ENCODE data around the gene HRH1. TPM values are rescaled to one million over a fixed set of nuclear protein-coding genes. Genes with fewer than 3 reads are reported as not detected.
"Not testable (repeated sequence)": the region's sequence is repeated elsewhere in the genome, so short reads cannot be mapped to it uniquely, and the experiment has no call there.

Gene HRH1
- polyA plus RNA-seq, 1 donor = 1.4 TPM

GRCh38 chr3:11128682-11129632 is 25.3 kb upstream of the HRH1 start:
- no CpG with 5 or more reads among the region's 8 CpGs for WGBS (ENCODE audit: insufficient coverage, low lambda C conversion rate)
- no peak for DNase-seq
- H3K36me3 ChIP-seq (ENCODE audit: control insufficient read depth, insufficient read depth, low read length) = no peaks in the 10 kb centered on the region
- H3K4me1 ChIP-seq (ENCODE audit: control insufficient read depth, insufficient read depth, low read length) = no peaks in the 10 kb centered on the region
- no peak overlapping the region for H3K27ac ChIP-seq (ENCODE audit: low read length)
- no peaks in the 10 kb centered on the region for H3K27me3 ChIP-seq (ENCODE audit: control insufficient read depth, insufficient read depth, low read length)
- no peaks in the 10 kb centered on the region for H3K9me3 ChIP-seq (ENCODE audit: control insufficient read depth, low read depth, low read length)
- H3K4me3 ChIP-seq (ENCODE audit: low read length) = no peak overlapping the region

- H3K4me3 ChIP-seq (ENCODE audit: low read length) = no peak overlapping the region
- H3K27ac ChIP-seq (ENCODE audit: low read length) = no peak overlapping the region
- WGBS (ENCODE audit: insufficient coverage, low lambda C conversion rate) = no CpG with 5 or more reads among the region's 7 CpGs
- no peaks in the 10 kb centered on the region for H3K27me3 ChIP-seq (ENCODE audit: control insufficient read depth, insufficient read depth, low read length)
- H3K9me3 ChIP-seq (ENCODE audit: control insufficient read depth, low read depth, low read length) = no peaks in the 10 kb centered on the region
- no peaks in the 10 kb centered on the region for H3K36me3 ChIP-seq (ENCODE audit: control insufficient read depth, insufficient read depth, low read length)
- DNase-seq = no peak
- H3K4me1 ChIP-seq (ENCODE audit: control insufficient read depth, insufficient read depth, low read length) = no peaks in the 10 kb centered on the region
These were observed 23.9 kb upstream of the HRH1 start for GRCh38 chr3:11130385-11130784.

GRCh38 chr3:11131371-11131770 is 22.9 kb upstream of the HRH1 start:
- H3K27me3 ChIP-seq (ENCODE audit: control insufficient read depth, insufficient read depth, low read length) = no peaks in the 10 kb centered on the region
- WGBS (ENCODE audit: insufficient coverage, low lambda C conversion rate) = no CpG with 5 or more reads among the region's 5 CpGs
- H3K27ac ChIP-seq (ENCODE audit: low read length) = no peak overlapping the region
- no peak overlapping the region for H3K4me3 ChIP-seq (ENCODE audit: low read length)
- H3K4me1 ChIP-seq (ENCODE audit: control insufficient read depth, insufficient read depth, low read length) = no peaks in the 10 kb centered on the region
- DNase-seq = no peak
- H3K9me3 ChIP-seq (ENCODE audit: control insufficient read depth, low read depth, low read length) = no peaks in the 10 kb centered on the region
- no peaks in the 10 kb centered on the region for H3K36me3 ChIP-seq (ENCODE audit: control insufficient read depth, insufficient read depth, low read length)

- H3K36me3 ChIP-seq (ENCODE audit: control insufficient read depth, insufficient read depth, low read length); DNase-seq; H3K4me1 ChIP-seq (ENCODE audit: control insufficient read depth, insufficient read depth, low read length); H3K9me3 ChIP-seq (ENCODE audit: control insufficient read depth, low read depth, low read length); H3K27me3 ChIP-seq (ENCODE audit: control insufficient read depth, insufficient read depth, low read length); H3K27ac ChIP-seq (ENCODE audit: low read length); H3K4me3 ChIP-seq (ENCODE audit: low read length): not testable (repeated sequence)
- no CpG with 5 or more reads among the region's 7 CpGs for WGBS (ENCODE audit: insufficient coverage, low lambda C conversion rate)
These were observed 22.4 kb upstream of the HRH1 start for GRCh38 chr3:11131886-11132285.

GRCh38 chr3:11132861-11133260 is 21.4 kb upstream of the HRH1 start:
- Histone ChIP-seq H3K27me3 (ENCODE audit: control insufficient read depth, insufficient read depth, low read length) (no peaks in the 10 kb centered on the region), H3K36me3 (ENCODE audit: control insufficient read depth, insufficient read depth, low read length) (no peaks in the 10 kb centered on the region), H3K9me3 (ENCODE audit: control insufficient read depth, low read depth, low read length) (no peaks in the 10 kb centered on the region), H3K4me1 (ENCODE audit: control insufficient read depth, insufficient read depth, low read length) (no peaks in the 10 kb centered on the region), H3K27ac (ENCODE audit: low read length) (no peak overlapping the region), H3K4me3 (ENCODE audit: low read length) (no peak overlapping the region)
- 35% methylated on average over 2 of the region's 4 CpGs for WGBS (ENCODE audit: insufficient coverage, low lambda C conversion rate)
- no peak for DNase-seq

- no peak for DNase-seq
- Histone ChIP-seq H3K27me3 (ENCODE audit: control insufficient read depth, insufficient read depth, low read length) (no peaks in the 10 kb centered on the region), H3K4me1 (ENCODE audit: control insufficient read depth, insufficient read depth, low read length) (no peaks in the 10 kb centered on the region), H3K36me3 (ENCODE audit: control insufficient read depth, insufficient read depth, low read length) (no peaks in the 10 kb centered on the region), H3K9me3 (ENCODE audit: control insufficient read depth, low read depth, low read length) (no peaks in the 10 kb centered on the region), H3K27ac (ENCODE audit: low read length) (no peak overlapping the region), H3K4me3 (ENCODE audit: low read length) (no peak overlapping the region)
- 70% methylated on average over 2 of the region's 2 CpGs for WGBS (ENCODE audit: insufficient coverage, low lambda C conversion rate)
These were observed 19.5 kb upstream of the HRH1 start for GRCh38 chr3:11134794-11135193.

GRCh38 chr3:11136116-11136515 is 18.2 kb upstream of the HRH1 start:
- Histone ChIP-seq H3K4me3 (ENCODE audit: low read length) (no peak overlapping the region), H3K36me3 (ENCODE audit: control insufficient read depth, insufficient read depth, low read length) (no peaks in the 10 kb centered on the region), H3K4me1 (ENCODE audit: control insufficient read depth, insufficient read depth, low read length) (peaks cover 8% of the 10 kb centered on the region), H3K9me3 (ENCODE audit: control insufficient read depth, low read depth, low read length) (no peaks in the 10 kb centered on the region), H3K27ac (ENCODE audit: low read length) (no peak overlapping the region), H3K27me3 (ENCODE audit: control insufficient read depth, insufficient read depth, low read length) (no peaks in the 10 kb centered on the region)
- DNase-seq = no peak
- no CpG with 5 or more reads among the region's 3 CpGs for WGBS (ENCODE audit: insufficient coverage, low lambda C conversion rate)

GRCh38 chr3:11136830-11137626 is 17.3 kb upstream of the HRH1 start:
- no peak overlapping the region for H3K4me3 ChIP-seq (ENCODE audit: low read length)
- H3K27me3 ChIP-seq (ENCODE audit: control insufficient read depth, insufficient read depth, low read length) = no peaks in the 10 kb centered on the region
- 70% methylated on average over 2 of the region's 22 CpGs for WGBS (ENCODE audit: insufficient coverage, low lambda C conversion rate)
- DNase-seq = no peak
- no peaks in the 10 kb centered on the region for H3K36me3 ChIP-seq (ENCODE audit: control insufficient read depth, insufficient read depth, low read length)
- H3K9me3 ChIP-seq (ENCODE audit: control insufficient read depth, low read depth, low read length) = no peaks in the 10 kb centered on the region
- peaks cover 8% of the 10 kb centered on the region for H3K4me1 ChIP-seq (ENCODE audit: control insufficient read depth, insufficient read depth, low read length)
- no peak overlapping the region for H3K27ac ChIP-seq (ENCODE audit: low read length)

- Histone ChIP-seq H3K27me3 (ENCODE audit: control insufficient read depth, insufficient read depth, low read length) (no peaks in the 10 kb centered on the region), H3K27ac (ENCODE audit: low read length) (no peak overlapping the region), H3K9me3 (ENCODE audit: control insufficient read depth, low read depth, low read length) (no peaks in the 10 kb centered on the region), H3K4me3 (ENCODE audit: low read length) (no peak overlapping the region), H3K4me1 (ENCODE audit: control insufficient read depth, insufficient read depth, low read length) (peaks cover 8% of the 10 kb centered on the region), H3K36me3 (ENCODE audit: control insufficient read depth, insufficient read depth, low read length) (no peaks in the 10 kb centered on the region)
- DNase-seq = no peak
- WGBS (ENCODE audit: insufficient coverage, low lambda C conversion rate) = no CpG with 5 or more reads among the region's 6 CpGs
These were observed 16.7 kb upstream of the HRH1 start for GRCh38 chr3:11137627-11137959.

GRCh38 chr3:11138371-11138770 is 15.9 kb upstream of the HRH1 start:
- no CpG with 5 or more reads among the region's 2 CpGs for WGBS (ENCODE audit: insufficient coverage, low lambda C conversion rate)
- Histone ChIP-seq H3K9me3 (ENCODE audit: control insufficient read depth, low read depth, low read length) (no peaks in the 10 kb centered on the region), H3K4me3 (ENCODE audit: low read length) (no peak overlapping the region)

More at GRCh38 chr3:11138371-11138770, 15.9 kb upstream of the HRH1 start:
- H3K27ac ChIP-seq (ENCODE audit: low read length) = no peak overlapping the region
- peaks cover 8% of the 10 kb centered on the region for H3K4me1 ChIP-seq (ENCODE audit: control insufficient read depth, insufficient read depth, low read length)
- H3K36me3 ChIP-seq (ENCODE audit: control insufficient read depth, insufficient read depth, low read length) = no peaks in the 10 kb centered on the region
- no peak for DNase-seq
- no peaks in the 10 kb centered on the region for H3K27me3 ChIP-seq (ENCODE audit: control insufficient read depth, insufficient read depth, low read length)

All from large intestine (tissue), 3 donors.